ENCODE results near the gene ST6GALNAC1.

ST6GALNAC1 gene, protein sequence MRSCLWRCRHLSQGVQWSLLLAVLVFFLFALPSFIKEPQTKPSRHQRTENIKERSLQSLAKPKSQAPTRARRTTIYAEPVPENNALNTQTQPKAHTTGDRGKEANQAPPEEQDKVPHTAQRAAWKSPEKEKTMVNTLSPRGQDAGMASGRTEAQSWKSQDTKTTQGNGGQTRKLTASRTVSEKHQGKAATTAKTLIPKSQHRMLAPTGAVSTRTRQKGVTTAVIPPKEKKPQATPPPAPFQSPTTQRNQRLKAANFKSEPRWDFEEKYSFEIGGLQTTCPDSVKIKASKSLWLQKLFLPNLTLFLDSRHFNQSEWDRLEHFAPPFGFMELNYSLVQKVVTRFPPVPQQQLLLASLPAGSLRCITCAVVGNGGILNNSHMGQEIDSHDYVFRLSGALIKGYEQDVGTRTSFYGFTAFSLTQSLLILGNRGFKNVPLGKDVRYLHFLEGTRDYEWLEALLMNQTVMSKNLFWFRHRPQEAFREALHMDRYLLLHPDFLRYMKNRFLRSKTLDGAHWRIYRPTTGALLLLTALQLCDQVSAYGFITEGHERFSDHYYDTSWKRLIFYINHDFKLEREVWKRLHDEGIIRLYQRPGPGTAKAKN

GRCh38 chr17:76643553-76644148 lies at the start of gene ST6GALNAC1:
ST6GALNAC1 (minus strand) TSS chr17:76643757; CDS start chr17:76643638, 119 bp downstream.
- H3K27ac ChIP-seq: no peak within 1 kb of the TSS
- H3K4me3 ChIP-seq: no peak within 1 kb of the TSS
- H3K27me3 ChIP-seq: no peaks in the 10 kb centered on the region
- no peak within 1 kb of the TSS for H3K9ac ChIP-seq
- H3K9me3 ChIP-seq: peaks cover 28% of the 10 kb centered on the region
- TF ChIP-seq Cebpa-rat (IDR thresholded peaks at IDR 0.05): no peak
- H3K4me1 ChIP-seq: peaks cover 5% of the 10 kb centered on the region; the same call in 1 of the 2 replicates
- H4K20me1 ChIP-seq: no peaks in the 10 kb centered on the region
- H3K36me3 ChIP-seq: no peaks in the 10 kb centered on the region
- H3K4me2 ChIP-seq: no peak within 1 kb of the TSS

GRCh38 chr17:76691379-76692191 lies 48.0 kb upstream of the ST6GALNAC1 start:
- H3K9ac ChIP-seq: no peak overlapping the region
- no peaks in the 10 kb centered on the region for H3K9me3 ChIP-seq
- H3K27ac ChIP-seq: no peak overlapping the region
- 0 out of 2 replicates have a peak, but pooled peaks cover 5% of the 10 kb centered on the region for H4K20me1 ChIP-seq
- peak overlapping the region; percentile 36 for H3K4me2 ChIP-seq
- H3K4me1 ChIP-seq: peaks cover 90% of the 10 kb centered on the region
- H3K36me3 ChIP-seq: peaks cover 13% of the 10 kb centered on the region; the same call in 1 of the 2 replicates
- H3K27me3 ChIP-seq: no peaks in the 10 kb centered on the region
- no peak for TF ChIP-seq Cebpa-rat (IDR thresholded peaks at IDR 0.05)
- no peak overlapping the region for H3K4me3 ChIP-seq

- no peaks in the 10 kb centered on the region for H3K9me3 ChIP-seq
- peaks cover 90% of the 10 kb centered on the region for H3K4me1 ChIP-seq
- H3K36me3 ChIP-seq: peaks cover 13% of the 10 kb centered on the region; the same call in 1 of the 2 replicates
- H4K20me1 ChIP-seq: 0 out of 2 replicates have a peak, but pooled peaks cover 6% of the 10 kb centered on the region
- TF ChIP-seq Cebpa-rat (IDR thresholded peaks at IDR 0.05): no peak
- no peaks in the 10 kb centered on the region for H3K27me3 ChIP-seq
- no peak overlapping the region for H3K4me3 ChIP-seq
- no peak overlapping the region for H3K9ac ChIP-seq
- no peak overlapping the region for H3K27ac ChIP-seq
- peak overlapping the region; percentile 36; the same call in 1 of the 2 replicates for H3K4me2 ChIP-seq
Measured at GRCh38 chr17:76690596-76691280, 47.2 kb upstream of the ST6GALNAC1 start.

- Histone ChIP-seq H3K36me3 (peaks cover 15% of the 10 kb centered on the region; the same call in 1 of the 2 replicates), H3K27ac (no peak overlapping the region), H3K9me3 (no peaks in the 10 kb centered on the region), H3K27me3 (no peaks in the 10 kb centered on the region), H3K4me2 (no peak overlapping the region), H3K4me3 (no peak overlapping the region), H3K9ac (no peak overlapping the region), H4K20me1 (0 out of 2 replicates have a peak, but pooled peaks cover 11% of the 10 kb centered on the region), H3K4me1 (peaks cover 90% of the 10 kb centered on the region)
- TF ChIP-seq Cebpa-rat (IDR thresholded peaks at IDR 0.05): no peak
Measured at GRCh38 chr17:76689859-76690258, 46.3 kb upstream of the ST6GALNAC1 start.

- Histone ChIP-seq H3K4me1 (peaks cover 89% of the 10 kb centered on the region), H3K4me2 (peak overlapping the region; percentile 90), H3K27me3 (no peaks in the 10 kb centered on the region), H4K20me1 (peaks cover 16% of the 10 kb centered on the region; the same call in 1 of the 2 replicates), H3K36me3 (peaks cover 15% of the 10 kb centered on the region; the same call in 1 of the 2 replicates), H3K9me3 (no peaks in the 10 kb centered on the region), H3K4me3 (no peak overlapping the region), H3K27ac (peak overlapping the region; percentile 67), H3K9ac (peak overlapping the region; percentile 53; the same call in 1 of the 2 replicates)
- no peak for TF ChIP-seq Cebpa-rat (IDR thresholded peaks at IDR 0.05)
Measured at GRCh38 chr17:76688165-76688622, 44.6 kb upstream of the ST6GALNAC1 start.

DNA sequence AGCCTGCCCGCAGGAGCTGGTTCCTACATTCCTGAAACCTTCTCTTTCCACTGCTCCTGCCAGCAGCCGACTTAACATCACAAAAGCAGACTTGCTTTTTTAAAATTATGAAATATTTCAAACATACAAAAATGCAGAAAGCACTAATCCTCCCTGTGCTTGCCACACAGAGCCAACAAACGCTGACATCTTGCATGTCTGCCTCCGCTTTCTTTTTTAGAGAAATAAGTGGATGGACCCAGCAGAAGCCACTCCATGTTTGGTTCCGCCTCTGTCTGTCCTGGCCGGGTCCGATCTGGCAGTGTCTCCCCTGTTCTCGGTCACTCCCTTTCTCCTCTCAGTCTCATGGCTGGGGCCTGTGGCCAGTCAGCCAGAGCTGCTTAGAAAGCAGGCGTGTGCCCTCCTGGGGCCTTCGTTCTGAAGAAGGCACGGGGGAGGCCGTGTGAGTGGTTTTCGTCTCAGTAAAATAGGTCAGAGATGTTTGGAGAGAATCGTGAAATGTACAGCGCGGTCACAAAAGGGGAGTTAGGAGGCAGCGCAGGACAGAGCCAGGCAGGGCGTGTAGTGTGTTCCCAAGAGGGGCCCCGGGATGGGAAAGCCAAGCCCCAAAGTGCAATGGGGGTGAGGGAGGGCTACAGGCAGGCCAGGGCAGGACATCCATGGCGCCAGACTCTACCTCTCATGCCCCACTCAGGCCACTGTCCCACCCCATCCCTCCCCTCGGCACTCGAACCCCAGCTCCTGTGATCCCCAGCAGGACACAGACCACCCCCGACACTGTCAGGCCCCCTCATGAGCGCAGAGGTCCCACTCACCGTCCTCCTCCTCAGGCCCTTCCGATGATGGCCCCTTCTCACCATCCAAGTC lies 44.0 kb upstream of the ST6GALNAC1 start:
- Histone ChIP-seq H3K36me3 (peaks cover 15% of the 10 kb centered on the region; the same call in 1 of the 2 replicates), H3K9ac (peak overlapping the region; percentile 53), H3K4me1 (peaks cover 89% of the 10 kb centered on the region), H3K27ac (peak overlapping the region; percentile 67), H3K9me3 (no peaks in the 10 kb centered on the region), H4K20me1 (peaks cover 20% of the 10 kb centered on the region), H3K27me3 (no peaks in the 10 kb centered on the region), H3K4me2 (peak overlapping the region; percentile 90), H3K4me3 (no peak overlapping the region)
- TF ChIP-seq Cebpa-rat (IDR thresholded peaks at IDR 0.05): no peak

DNA sequence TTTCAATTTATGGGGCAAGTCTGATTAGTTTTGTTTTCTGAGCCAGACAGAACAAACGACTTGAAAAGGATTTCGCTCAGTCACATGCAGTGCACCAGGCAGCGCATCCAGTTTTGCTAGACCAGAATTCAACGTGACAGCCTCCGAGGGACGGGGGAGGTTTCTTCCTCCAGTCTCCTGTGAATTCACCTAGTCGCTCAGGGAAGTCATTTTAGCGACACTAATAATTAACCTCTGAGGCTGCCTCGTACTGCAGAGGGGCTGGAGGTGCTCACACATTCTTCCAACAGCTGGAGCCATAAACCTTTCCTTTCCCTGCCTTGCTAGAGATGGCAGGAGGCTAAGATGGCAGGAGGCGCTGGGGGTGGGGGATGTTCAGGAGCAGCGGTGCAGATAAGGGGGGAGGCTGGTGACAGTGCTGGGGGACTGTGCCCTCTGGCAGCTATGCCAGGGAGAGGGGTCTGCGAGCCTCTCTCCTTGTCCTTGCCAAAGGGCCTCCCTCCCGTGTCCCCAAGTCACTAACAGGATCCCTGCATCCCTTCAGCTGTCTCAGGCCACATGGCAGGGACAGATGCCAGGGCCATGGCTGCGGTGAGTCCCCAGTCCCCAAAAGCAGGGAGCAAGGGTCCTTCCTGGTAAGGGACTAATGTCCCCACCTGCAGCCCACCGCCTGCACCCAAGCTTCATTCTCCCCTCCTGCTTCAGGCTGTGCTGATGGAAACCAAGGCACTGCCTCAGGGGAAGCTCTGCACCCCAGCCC lies 43.2 kb upstream of the ST6GALNAC1 start:
- Histone ChIP-seq H3K4me3 (no peak overlapping the region), H3K27ac (no peak overlapping the region), H3K36me3 (peaks cover 15% of the 10 kb centered on the region; the same call in 1 of the 2 replicates), H3K4me1 (peaks cover 92% of the 10 kb centered on the region), H3K9me3 (no peaks in the 10 kb centered on the region), H3K9ac (0 out of 2 replicates have a peak overlapping the region, but pooled peaks have one; percentile 53), H4K20me1 (peaks cover 28% of the 10 kb centered on the region), H3K27me3 (no peaks in the 10 kb centered on the region), H3K4me2 (peak overlapping the region; percentile 90)
- no peak for TF ChIP-seq Cebpa-rat (IDR thresholded peaks at IDR 0.05)
